Endothelial cell of umbilical vein (primary cell): Measurements from ENCODE around the gene EDEM2. TPM values are rescaled to one million over a fixed set of nuclear protein-coding genes. Genes with fewer than 3 reads are reported as not detected.

Experiments
- BruUV-seq: library from RNA; stranded (reverse); fragments of 400-500 nt; replicated peaks from 2 replicates; lab custom pipeline; 2021; lab: Mats Ljungman, UMichigan
- CTCF ChIA-PET: fragments of 300-600, 350-600 bp; sonication (Branson Sonifier 250); formaldehyde crosslinking; loops from one replicate; lab custom pipeline; 2021; ENCODE audit warnings: antibody characterized with exemption, inconsistent platforms; lab: Charles Lee
- POLR2A ChIA-PET: fragments of 300-600, 350-600 bp; sonication (Branson Sonifier 250); formaldehyde crosslinking; loops from one replicate; lab custom pipeline; 2021; ENCODE audit warnings: antibody characterized with exemption, inconsistent platforms; lab: Charles Lee
- DNase-seq: peaks from one replicate; pipeline ENCODE4 v3.0.0-alpha.2; 2011; ENCODE audit warnings: low read depth, low spot score
- FAIRE-seq: peaks from 2 replicates; lab custom pipeline; 2011; peaks lifted over from hg19 to GRCh38; lab: Jason Lieb, UNC
- H2AFZ ChIP-seq: 2 replicates; pipeline ENCODE4 v1.6.0; 2012; ENCODE audit warnings: low read depth, low read length, control low read depth, inconsistent platforms
- H3K27ac ChIP-seq: 2 replicates; pipeline ENCODE4 v1.5.1; 2011; ENCODE audit warnings: low read depth, mild to moderate bottlenecking, control low read depth, low read length, moderate library complexity; ENCODE audit not compliant: insufficient read depth
- H3K27me3 ChIP-seq, 2 experiments: 2 replicates each; pipeline versions ENCODE4 v1.6.0 to v1.6.1; 2011; ENCODE audit warnings: low read length in 2 of 2, mixed read lengths in 1 of 2; ENCODE audit not compliant: control insufficient read depth in 2 of 2, insufficient read depth in 2 of 2
- H3K36me3 ChIP-seq, 2 experiments: 2 replicates in 1 of 2; 3 replicates in 1 of 2; pipeline ENCODE4 v1.5.1; 2011; ENCODE audit warnings: low read length in 2 of 2, mild to moderate bottlenecking in 1 of 2, moderate library complexity in 1 of 2; ENCODE audit not compliant: control insufficient read depth in 2 of 2, insufficient read depth in 2 of 2; ENCODE audit errors: extremely low read depth in 1 of 2
- H3K4me1 ChIP-seq: 3 replicates; pipeline ENCODE4 v1.5.1; 2011; ENCODE audit warnings: mild to moderate bottlenecking, low read length; ENCODE audit not compliant: control insufficient read depth, insufficient read depth; ENCODE audit errors: extremely low read depth
- H3K4me2 ChIP-seq: 2 replicates; pipeline ENCODE4 v1.6.1; 2011; ENCODE audit warnings: low read length, control low read depth, mixed read lengths; ENCODE audit not compliant: insufficient read depth
- H3K4me3 ChIP-seq, 3 experiments: fragments of 200-600 bp in 1 of 3; sonication (generic), shearing (Covaris generic) in 1 of 3; replicated peaks in 1 of 3; 2 replicates each; pipeline ENCODE4 v1.5.1; 2011 to 2016; ENCODE audit warnings: control low read depth in 3 of 3, low read length in 3 of 3, mild to moderate bottlenecking in 2 of 3, inconsistent platforms in 1 of 3, low read depth in 1 of 3, moderate library complexity in 1 of 3; ENCODE audit not compliant: insufficient read depth in 1 of 3
- H3K79me2 ChIP-seq: 2 replicates; pipeline ENCODE4 v1.6.0; 2012; ENCODE audit warnings: low read length, inconsistent platforms; ENCODE audit not compliant: control insufficient read depth, insufficient read depth
- H3K9ac ChIP-seq: replicated peaks from 2 replicates; pipeline ENCODE3; 2011; ENCODE audit warnings: low read length, control low read depth; ENCODE audit not compliant: insufficient read depth; ENCODE audit errors: extremely low read depth
- H3K9me1 ChIP-seq: replicated peaks from 3 replicates; pipeline ENCODE4 v1.6.0; 2011; ENCODE audit warnings: mild to moderate bottlenecking, low read length; ENCODE audit not compliant: control insufficient read depth, insufficient read depth; ENCODE audit errors: extremely low read depth
- H3K9me3 ChIP-seq: replicated peaks from 2 replicates; pipeline ENCODE4 v1.5.1; 2012; ENCODE audit warnings: low read length, inconsistent platforms; ENCODE audit not compliant: control insufficient read depth, insufficient read depth
- H4K20me1 ChIP-seq: replicated peaks from 2 replicates; pipeline ENCODE3; 2011; ENCODE audit warnings: mild to moderate bottlenecking, low read length; ENCODE audit not compliant: control insufficient read depth, insufficient read depth; ENCODE audit errors: extremely low read depth
- CTCF ChIP-seq, 2 donors: IDR thresholded peaks; 1 replicate in 1 of 2; 2 replicates in 1 of 2; pipeline ENCODE4 v1.5.1; 2011; ENCODE audit warnings: low read length in 2 of 2, mild to moderate bottlenecking in 2 of 2, moderate library complexity in 2 of 2, control low read depth in 1 of 2, inconsistent platforms in 1 of 2, low read depth in 1 of 2; ENCODE audit not compliant: insufficient read depth in 1 of 2; ENCODE audit errors: extremely low read depth in 1 of 2
- EZH2 ChIP-seq: IDR thresholded peaks from 2 replicates; pipeline ENCODE4 v1.6.1; 2012; ENCODE audit warnings: borderline replicate concordance, low read depth, mild to moderate bottlenecking, moderate library complexity, low read length, inconsistent platforms; ENCODE audit not compliant: severe bottlenecking
- FOS ChIP-seq: IDR thresholded peaks from 2 replicates; pipeline ENCODE4 v1.6.1; 2011; ENCODE audit warnings: mild to moderate bottlenecking, low read length, moderate library complexity, borderline replicate concordance; ENCODE audit not compliant: insufficient read depth
- GATA2 ChIP-seq: IDR thresholded peaks from 2 replicates; pipeline ENCODE4 v1.7.0; 2011; ENCODE audit warnings: low read depth, mild to moderate bottlenecking, moderate library complexity, mixed read lengths, low read length; ENCODE audit not compliant: insufficient read length, insufficient read depth
- JUN ChIP-seq: IDR thresholded peaks from 2 replicates; pipeline ENCODE4 v1.6.1; 2011; ENCODE audit warnings: borderline replicate concordance, low read depth; ENCODE audit not compliant: insufficient read length, insufficient read depth
- MAX ChIP-seq: IDR thresholded peaks from 2 replicates; pipeline ENCODE4 v1.6.1; 2011; ENCODE audit not compliant: insufficient read depth, insufficient read length
- MYC ChIP-seq: IDR thresholded peaks from one replicate; pipeline ENCODE4 v1.6.1; 2011; ENCODE audit warnings: mild to moderate bottlenecking, low read depth, low read length
- POLR2A ChIP-seq: IDR thresholded peaks from 2 replicates; pipeline ENCODE4 v1.6.1; 2012; ENCODE audit warnings: low read depth, mild to moderate bottlenecking, control low read depth, low read length
- POLR2AphosphoS5 ChIP-seq: IDR thresholded peaks from 2 replicates; pipeline ENCODE4 v1.6.1; 2012; ENCODE audit warnings: low read depth, mild to moderate bottlenecking, control low read depth, low read length, moderate library complexity; ENCODE audit not compliant: insufficient read depth
- dilution Hi-C: fragments of 300-500 bp; cut with MboI; formaldehyde crosslinking; loops from one replicate; pipeline ENCODE4 v1.15.0; 2019; ENCODE audit warnings: low sequenced_read_pairs; ENCODE audit not compliant: extremely low pct_ligation_motif_present
- intact Hi-C: fragments of 100-400 bp; cut with micrococcal nuclease; formaldehyde crosslinking; loops from one replicate; pipeline ENCODE4 v1.10.0; 2022
- polyA plus RNA-seq, 4 experiments: library from polyadenylated mRNA; depleted of rRNA in 3 of 4; stranded (reverse) in 3 of 4; unstranded in 1 of 4; fragments of >200 nt; gene quantifications; 2 replicates each; pipeline versions ENCODE4 v1.2.1 to v1.2.3, GENCODE V29; 2011 to 2012; ENCODE audit warnings: missing spikeins in 1 of 4
- total RNA-seq: library from RNA; stranded (reverse); gene quantifications from 2 replicates; pipeline ENCODE4 v1.2.3, GENCODE V29; 2021

Gene EDEM2
- total and polyA plus RNA-seq, 2 donors (not counting 3 experiments of a cell fraction or from before 2014, with no cell fraction given): 29.1 to 39.5 TPM

GRCh38 chr20:35144694-35145093, 2.4 kb downstream of the EDEM2 start:
- no peak overlapping the region for H3K9ac ChIP-seq

More at GRCh38 chr20:35144694-35145093, 2.4 kb downstream of the EDEM2 start:
- BruUV-seq: no TSS peak
- Histone ChIP-seq H2AFZ (no peak overlapping the region), H3K4me2 (no peak overlapping the region), H3K79me2 (peaks cover 8% of the 10 kb centered on the region), H3K9me1 (no peaks in the 10 kb centered on the region), H3K4me1 (peaks cover 24% of the 10 kb centered on the region), H3K9me3 (no peaks in the 10 kb centered on the region), H4K20me1 (no peaks in the 10 kb centered on the region), H3K27me3 (no peaks in the 10 kb centered on the region), H3K27ac (no peak overlapping the region), H3K36me3 (peaks cover 2 to 3% of the 10 kb centered on the region in 2 experiments), H3K4me3 (no peak overlapping the region)
- POLR2A ChIA-PET: interaction anchor here (3.6 kb wide), 1 partner anchor 22 kb away, joined by 18 read pairs; no protein-coding TSS in a partner anchor
- intact Hi-C loops (loop anchor here (1.0 to 2.0 kb wide), 4 partner anchors 52 to 295 kb away; partner anchors contain the start of gene TRPC4AP), dilution Hi-C loops (no loop called here)
- DNase-seq: no peak
- no peak for TF ChIP-seq CTCF (IDR thresholded peaks at IDR 0.05; ENCODE audit: extremely low read depth in 1 of 2, insufficient read depth in 1 of 2, low read depth in 1 of 2, low read length in 2 of 2)
- no peak for TF ChIP-seq POLR2AphosphoS5
- TF ChIP-seq MAX: no peak
- TF ChIP-seq FOS: no peak
- no peak for TF ChIP-seq EZH2
- TF ChIP-seq POLR2A: no peak
- no peak for TF ChIP-seq JUN
- no peak for TF ChIP-seq GATA2
- TF ChIP-seq MYC: no peak
- CTCF ChIA-PET: interaction anchor here (0.5 to 8.6 kb wide), 82 partner anchors 9 to 312 kb away, joined by 3 to 294 read pairs (median 5); partner anchors contain the start of genes ACSS2, CEP250, EIF6 and GGT7
- FAIRE-seq: no peak
